ENCODE data around the gene SSTR4. TPM values are rescaled to one million over a fixed set of nuclear protein-coding genes. Genes with fewer than 3 reads are reported as not detected.
"Not testable (repeated sequence)": the region's sequence is repeated elsewhere in the genome, so short reads cannot be mapped to it uniquely, and the experiment has no call there.

SSTR4 gene
- total and polyA plus RNA-seq, 2 donors, result 0.06 TPM; not detected in 1

DNA sequence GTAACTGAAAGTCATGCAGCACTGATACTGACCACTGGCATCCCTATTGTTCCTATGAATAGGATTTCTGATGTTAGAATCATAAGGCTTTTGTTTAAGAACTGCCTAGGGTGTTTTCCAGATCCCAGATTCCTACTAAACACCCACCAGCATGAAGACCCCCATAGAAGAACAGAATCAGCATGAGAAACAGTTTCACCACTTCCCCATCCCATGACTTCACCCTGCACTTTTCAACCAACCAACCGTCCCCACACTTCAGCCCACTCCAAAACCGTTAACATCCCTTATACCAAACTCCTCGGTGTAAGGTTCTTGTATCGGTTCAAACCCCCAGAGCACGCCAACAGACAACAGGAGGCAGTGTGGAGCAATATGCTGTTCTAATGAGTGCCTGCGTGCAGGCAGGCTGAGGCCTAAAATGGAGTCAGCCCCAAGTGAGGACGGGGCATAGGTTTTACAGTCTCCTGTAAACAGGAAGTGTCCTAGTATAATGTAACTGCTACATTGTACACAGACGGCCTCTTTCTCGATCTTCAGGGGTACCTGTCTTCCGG is 11.4 kb upstream of the SSTR4 start:
- WGBS, result 91% methylated on average over 10 of the region's 10 CpGs
- no peak overlapping the region for H3K4me3 ChIP-seq (ENCODE audit: low read depth, low read length)
- no peak overlapping the region for H3K27ac ChIP-seq (ENCODE audit: low read depth)
- H3K36me3 ChIP-seq (ENCODE audit: insufficient read depth), result no peaks in the 10 kb centered on the region
- DNase-seq (ENCODE audit: extremely low spot score), result no peak
- no peaks in the 10 kb centered on the region for H3K4me1 ChIP-seq (ENCODE audit: insufficient read depth)

- Histone ChIP-seq H3K36me3 (ENCODE audit: insufficient read depth) (no peaks in the 10 kb centered on the region), H3K4me3 (ENCODE audit: low read depth, low read length) (no peak overlapping the region), H3K27ac (ENCODE audit: low read depth) (no peak overlapping the region), H3K4me1 (ENCODE audit: insufficient read depth) (no peaks in the 10 kb centered on the region)
- WGBS, result 68% methylated on average over 3 of the region's 3 CpGs
- DNase-seq (ENCODE audit: extremely low spot score), result no peak
Measured at GRCh38 chr20:23024701-23025100, 10.4 kb upstream of the SSTR4 start.

DNA sequence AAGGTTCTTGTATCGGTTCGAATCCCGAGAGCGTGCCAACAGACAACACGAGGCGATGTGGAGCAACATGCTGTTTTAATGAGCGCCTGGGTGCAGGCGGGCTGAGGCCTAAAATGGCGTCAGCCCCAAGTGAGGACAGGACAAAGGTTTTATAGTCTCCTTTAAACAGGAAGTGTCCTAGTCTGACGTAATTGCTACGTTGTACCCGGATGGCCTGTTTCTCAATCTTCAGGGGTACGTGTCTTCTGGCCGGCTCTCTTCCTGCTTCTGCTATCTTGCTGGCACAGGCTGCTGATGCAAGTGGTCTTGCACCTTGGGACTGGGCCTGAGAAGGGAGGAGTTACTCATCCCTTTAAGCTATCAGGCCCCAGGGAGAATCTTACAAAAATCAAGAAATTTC is 9.6 kb upstream of the SSTR4 start:
- not testable (repeated sequence) for H3K4me1 ChIP-seq (ENCODE audit: insufficient read depth); H3K36me3 ChIP-seq (ENCODE audit: insufficient read depth); DNase-seq (ENCODE audit: extremely low spot score); H3K27ac ChIP-seq (ENCODE audit: low read depth); H3K4me3 ChIP-seq (ENCODE audit: low read depth, low read length)
- WGBS, result 89% methylated on average over 14 of the region's 14 CpGs

DNA sequence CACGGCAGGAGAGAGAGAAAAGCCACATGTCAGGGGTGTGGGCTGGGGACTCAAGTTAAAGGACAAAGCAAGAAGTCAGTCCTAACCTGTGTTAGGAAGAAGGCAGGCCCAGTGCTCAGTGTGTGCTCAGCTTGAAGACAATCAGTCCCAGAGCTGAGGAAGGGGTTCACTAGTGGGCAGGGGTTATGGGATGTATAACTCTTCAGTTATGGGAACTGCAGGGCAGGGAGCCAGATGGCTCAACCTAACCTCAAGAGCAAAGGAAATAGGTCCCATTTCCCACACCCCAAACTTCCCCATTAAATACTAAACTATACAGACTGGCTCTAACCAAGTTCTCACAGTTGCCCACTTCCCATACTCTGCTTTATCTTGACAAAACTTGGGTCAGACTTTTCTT is 7.4 kb upstream of the SSTR4 start:
- H3K4me1 ChIP-seq (ENCODE audit: insufficient read depth), result no peaks in the 10 kb centered on the region
- H3K36me3 ChIP-seq (ENCODE audit: insufficient read depth), result no peaks in the 10 kb centered on the region
- H3K4me3 ChIP-seq (ENCODE audit: low read depth, low read length), result no peak overlapping the region
- no peak for DNase-seq (ENCODE audit: extremely low spot score)
- no peak overlapping the region for H3K27ac ChIP-seq (ENCODE audit: low read depth)
- 74% methylated on average over 1 of the region's 1 CpG for WGBS

GRCh38 chr20:23028392-23028791 is 6.7 kb upstream of the SSTR4 start:
- Histone ChIP-seq H3K4me1 (ENCODE audit: insufficient read depth) (no peaks in the 10 kb centered on the region), H3K36me3 (ENCODE audit: insufficient read depth) (no peaks in the 10 kb centered on the region), H3K4me3 (ENCODE audit: low read depth, low read length) (no peak overlapping the region), H3K27ac (ENCODE audit: low read depth) (no peak overlapping the region)
- WGBS, result 79% methylated on average over 3 of the region's 3 CpGs
- no peak for DNase-seq (ENCODE audit: extremely low spot score)

DNA sequence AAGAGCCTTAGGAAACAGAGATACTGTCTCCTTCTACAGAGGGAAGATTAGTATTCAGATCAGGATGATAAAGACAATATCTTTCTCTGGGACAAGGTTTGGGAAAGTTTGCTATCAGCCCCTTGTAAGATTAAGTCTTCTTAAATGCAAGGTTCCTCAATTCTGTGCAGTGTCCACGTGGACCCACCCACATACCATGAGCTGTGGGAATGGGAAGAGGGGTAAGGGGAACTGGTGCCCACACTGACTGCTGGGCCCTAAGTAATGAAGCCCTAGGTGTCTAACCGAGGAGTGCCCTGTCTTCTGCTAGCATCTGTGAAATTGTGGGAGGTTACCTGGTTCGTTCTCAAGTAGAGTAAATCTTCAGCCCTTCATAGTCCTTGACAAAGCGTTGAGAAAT is 5.8 kb upstream of the SSTR4 start:
- no peak overlapping the region for H3K27ac ChIP-seq (ENCODE audit: low read depth)
- no peak overlapping the region for H3K4me3 ChIP-seq (ENCODE audit: low read depth, low read length)
- H3K4me1 ChIP-seq (ENCODE audit: insufficient read depth), result no peaks in the 10 kb centered on the region
- no peaks in the 10 kb centered on the region for H3K36me3 ChIP-seq (ENCODE audit: insufficient read depth)
- DNase-seq (ENCODE audit: extremely low spot score), result no peak
- 83% methylated on average over 4 of the region's 4 CpGs for WGBS

- Histone ChIP-seq H3K36me3 (ENCODE audit: insufficient read depth) (no peaks in the 10 kb centered on the region), H3K4me3 (ENCODE audit: low read depth, low read length) (no peak overlapping the region), H3K27ac (ENCODE audit: low read depth) (no peak overlapping the region), H3K4me1 (ENCODE audit: insufficient read depth) (no peaks in the 10 kb centered on the region)
- DNase-seq (ENCODE audit: extremely low spot score), result no peak
- 96% methylated on average over 6 of the region's 6 CpGs for WGBS
Measured at GRCh38 chr20:23031346-23031745, 3.8 kb upstream of the SSTR4 start.

- DNase-seq (ENCODE audit: extremely low spot score), result no peak
- WGBS, result 82% methylated on average over 6 of the region's 6 CpGs
- Histone ChIP-seq H3K4me3 (ENCODE audit: low read depth, low read length) (no peak overlapping the region), H3K36me3 (ENCODE audit: insufficient read depth) (no peaks in the 10 kb centered on the region), H3K27ac (ENCODE audit: low read depth) (no peak overlapping the region), H3K4me1 (ENCODE audit: insufficient read depth) (no peaks in the 10 kb centered on the region)
Measured at GRCh38 chr20:23032056-23032749, 2.9 kb upstream of the SSTR4 start.

GRCh38 chr20:23032750-23033078 is 2.4 kb upstream of the SSTR4 start:
- WGBS, result 75% methylated on average over 5 of the region's 5 CpGs
- no peak overlapping the region for H3K27ac ChIP-seq (ENCODE audit: low read depth)

DNA sequence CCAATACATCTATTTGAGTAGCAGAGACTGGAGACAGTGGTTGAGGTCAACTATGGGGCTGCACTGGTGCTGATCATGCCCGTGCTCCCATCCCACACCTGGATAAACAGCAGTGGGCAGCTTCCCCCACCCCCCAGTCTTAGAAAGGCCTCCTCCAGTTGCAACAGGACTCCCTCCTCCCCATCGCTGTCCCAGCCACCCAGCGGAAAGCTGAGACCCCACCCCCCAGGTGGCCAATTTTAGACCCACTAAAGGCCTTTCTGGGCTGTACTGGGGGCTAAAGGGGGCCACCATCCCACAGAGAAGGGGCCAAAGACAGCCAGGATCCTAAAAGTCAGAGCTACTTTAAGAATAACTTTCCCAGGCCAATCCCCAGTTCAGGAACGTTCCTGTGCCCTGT is 1.2 kb upstream of the SSTR4 start:
- WGBS, result 93% methylated on average over 4 of the region's 4 CpGs

More at GRCh38 chr20:23032750-23033078, 2.4 kb upstream of the SSTR4 start:
- Histone ChIP-seq H3K36me3 (ENCODE audit: insufficient read depth) (no peaks in the 10 kb centered on the region), H3K4me3 (ENCODE audit: low read depth, low read length) (no peak overlapping the region), H3K4me1 (ENCODE audit: insufficient read depth) (no peaks in the 10 kb centered on the region)
- DNase-seq (ENCODE audit: extremely low spot score), result no peak

GRCh38 chr20:23035731-23036130 is 619 bp downstream of the SSTR4 start:
- Histone ChIP-seq H3K4me1 (ENCODE audit: insufficient read depth) (no peaks in the 10 kb centered on the region), H3K36me3 (ENCODE audit: insufficient read depth) (no peaks in the 10 kb centered on the region), H3K4me3 (ENCODE audit: low read depth, low read length) (no peak overlapping the region), H3K27ac (ENCODE audit: low read depth) (no peak overlapping the region)
- WGBS, result 92% methylated on average over 41 of the region's 41 CpGs
- DNase-seq (ENCODE audit: extremely low spot score), result no peak

More for the DNA sequence above, 1.2 kb upstream of the SSTR4 start:
- Histone ChIP-seq H3K36me3 (ENCODE audit: insufficient read depth) (no peaks in the 10 kb centered on the region), H3K4me1 (ENCODE audit: insufficient read depth) (no peaks in the 10 kb centered on the region), H3K27ac (ENCODE audit: low read depth) (no peak overlapping the region), H3K4me3 (ENCODE audit: low read depth, low read length) (no peak overlapping the region)
- no peak for DNase-seq (ENCODE audit: extremely low spot score)

DNA sequence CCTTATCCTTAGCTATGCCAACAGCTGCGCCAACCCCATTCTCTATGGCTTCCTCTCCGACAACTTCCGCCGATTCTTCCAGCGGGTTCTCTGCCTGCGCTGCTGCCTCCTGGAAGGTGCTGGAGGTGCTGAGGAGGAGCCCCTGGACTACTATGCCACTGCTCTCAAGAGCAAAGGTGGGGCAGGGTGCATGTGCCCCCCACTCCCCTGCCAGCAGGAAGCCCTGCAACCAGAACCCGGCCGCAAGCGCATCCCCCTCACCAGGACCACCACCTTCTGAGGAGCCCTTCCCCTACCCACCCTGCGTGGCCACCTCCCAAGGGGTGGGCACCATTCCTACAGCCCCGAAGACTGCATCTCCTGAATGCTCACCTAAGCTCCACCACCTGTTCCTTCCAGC is 1.3 kb downstream of the SSTR4 start:
- Histone ChIP-seq H3K27ac (ENCODE audit: low read depth) (no peak overlapping the region), H3K4me3 (ENCODE audit: low read depth, low read length) (no peak overlapping the region), H3K36me3 (ENCODE audit: insufficient read depth) (no peaks in the 10 kb centered on the region), H3K4me1 (ENCODE audit: insufficient read depth) (no peaks in the 10 kb centered on the region)
- no peak for DNase-seq (ENCODE audit: extremely low spot score)
- 96% methylated on average over 11 of the region's 11 CpGs for WGBS

- WGBS, result 21% methylated on average over 3 of the region's 3 CpGs
- no peak overlapping the region for H3K27ac ChIP-seq (ENCODE audit: low read depth)
- no peak for DNase-seq (ENCODE audit: extremely low spot score)
- no peaks in the 10 kb centered on the region for H3K36me3 ChIP-seq (ENCODE audit: insufficient read depth)
- no peak overlapping the region for H3K4me3 ChIP-seq (ENCODE audit: low read depth, low read length)
- no peaks in the 10 kb centered on the region for H3K4me1 ChIP-seq (ENCODE audit: insufficient read depth)
Measured at GRCh38 chr20:23037017-23037481, 1.9 kb downstream of the SSTR4 start.

GRCh38 chr20:23039136-23039875 is 4.2 kb downstream of the SSTR4 start:
- 74% methylated on average over 5 of the region's 5 CpGs for WGBS
- no peak overlapping the region for H3K27ac ChIP-seq (ENCODE audit: low read depth)
- no peaks in the 10 kb centered on the region for H3K4me1 ChIP-seq (ENCODE audit: insufficient read depth)
- no peak for DNase-seq (ENCODE audit: extremely low spot score)
- no peaks in the 10 kb centered on the region for H3K36me3 ChIP-seq (ENCODE audit: insufficient read depth)
- H3K4me3 ChIP-seq (ENCODE audit: low read depth, low read length), result no peak overlapping the region

Data from urinary bladder (tissue), 4 donors.